Ishikawa (cell line): Measurements from ENCODE around the gene NKD2.

Experiments used
- CEBPB ChIP-seq: IDR thresholded peaks from 2 replicates; pipeline ENCODE4 v1.6.1; 2012
- CREB1 ChIP-seq: IDR thresholded peaks from 2 replicates; pipeline ENCODE4 v1.6.1; 2012; ENCODE audit warnings: low read depth
- EGR1 ChIP-seq: IDR thresholded peaks from 2 replicates; pipeline ENCODE4 v1.6.1; 2012
- EP300 ChIP-seq: IDR thresholded peaks from 2 replicates; pipeline ENCODE4 v1.6.1; 2012; ENCODE audit warnings: borderline replicate concordance
- FOXM1 ChIP-seq: IDR thresholded peaks from 2 replicates; pipeline ENCODE4 v1.6.1; 2012; ENCODE audit warnings: low read depth, borderline replicate concordance
- NFIC ChIP-seq: IDR thresholded peaks from 2 replicates; pipeline ENCODE4 v1.6.1; 2012
- RAD21 ChIP-seq: IDR thresholded peaks from 2 replicates; pipeline ENCODE4 v1.6.1; 2012; ENCODE audit warnings: low read depth
- TAF1 ChIP-seq: IDR thresholded peaks from 2 replicates; pipeline ENCODE4 v1.6.1; 2012; ENCODE audit warnings: low read depth, mild to moderate bottlenecking
- TCF12 ChIP-seq: IDR thresholded peaks from 2 replicates; pipeline ENCODE4 v1.6.1; 2012; ENCODE audit warnings: low read depth
- TEAD4 ChIP-seq: IDR thresholded peaks from 2 replicates; pipeline ENCODE4 v1.6.1; 2012
- YY1 ChIP-seq: IDR thresholded peaks from 2 replicates; pipeline ENCODE4 v1.6.1; 2012; ENCODE audit warnings: low read depth
- ZBTB7A ChIP-seq: IDR thresholded peaks from 2 replicates; pipeline ENCODE4 v1.6.1; 2012; ENCODE audit warnings: low read depth
- TF ChIP-seq, protein P1 (sequence below): IDR thresholded peaks from 2 replicates; pipeline ENCODE4 v1.6.1; 2012
- TF ChIP-seq, protein P2 (sequence below): IDR thresholded peaks from 2 replicates; pipeline ENCODE4 v1.6.1; 2012; ENCODE audit warnings: low read depth, mild to moderate bottlenecking
- TF ChIP-seq, protein P3 (sequence below): IDR thresholded peaks from 2 replicates; pipeline ENCODE4 v1.6.1; 2012

Gene NKD2

GRCh38 chr5:1047332-1047965, 38.8 kb downstream of the NKD2 start:
- no peak for TF ChIP-seq EGR1
- TF ChIP-seq RAD21: no peak
- no peak for TF ChIP-seq NFIC
- TF ChIP-seq TAF1: no peak
- TF ChIP-seq YY1: no peak
- no peak for TF ChIP-seq CREB1

GRCh38 chr5:1048162-1048721, 39.6 kb downstream of the NKD2 start:
- no peak for TF ChIP-seq RAD21
- no peak for TF ChIP-seq CEBPB
- TF ChIP-seq, protein P1, sequence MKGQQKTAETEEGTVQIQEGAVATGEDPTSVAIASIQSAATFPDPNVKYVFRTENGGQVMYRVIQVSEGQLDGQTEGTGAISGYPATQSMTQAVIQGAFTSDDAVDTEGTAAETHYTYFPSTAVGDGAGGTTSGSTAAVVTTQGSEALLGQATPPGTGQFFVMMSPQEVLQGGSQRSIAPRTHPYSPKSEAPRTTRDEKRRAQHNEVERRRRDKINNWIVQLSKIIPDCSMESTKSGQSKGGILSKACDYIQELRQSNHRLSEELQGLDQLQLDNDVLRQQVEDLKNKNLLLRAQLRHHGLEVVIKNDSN: no peak

DNA sequence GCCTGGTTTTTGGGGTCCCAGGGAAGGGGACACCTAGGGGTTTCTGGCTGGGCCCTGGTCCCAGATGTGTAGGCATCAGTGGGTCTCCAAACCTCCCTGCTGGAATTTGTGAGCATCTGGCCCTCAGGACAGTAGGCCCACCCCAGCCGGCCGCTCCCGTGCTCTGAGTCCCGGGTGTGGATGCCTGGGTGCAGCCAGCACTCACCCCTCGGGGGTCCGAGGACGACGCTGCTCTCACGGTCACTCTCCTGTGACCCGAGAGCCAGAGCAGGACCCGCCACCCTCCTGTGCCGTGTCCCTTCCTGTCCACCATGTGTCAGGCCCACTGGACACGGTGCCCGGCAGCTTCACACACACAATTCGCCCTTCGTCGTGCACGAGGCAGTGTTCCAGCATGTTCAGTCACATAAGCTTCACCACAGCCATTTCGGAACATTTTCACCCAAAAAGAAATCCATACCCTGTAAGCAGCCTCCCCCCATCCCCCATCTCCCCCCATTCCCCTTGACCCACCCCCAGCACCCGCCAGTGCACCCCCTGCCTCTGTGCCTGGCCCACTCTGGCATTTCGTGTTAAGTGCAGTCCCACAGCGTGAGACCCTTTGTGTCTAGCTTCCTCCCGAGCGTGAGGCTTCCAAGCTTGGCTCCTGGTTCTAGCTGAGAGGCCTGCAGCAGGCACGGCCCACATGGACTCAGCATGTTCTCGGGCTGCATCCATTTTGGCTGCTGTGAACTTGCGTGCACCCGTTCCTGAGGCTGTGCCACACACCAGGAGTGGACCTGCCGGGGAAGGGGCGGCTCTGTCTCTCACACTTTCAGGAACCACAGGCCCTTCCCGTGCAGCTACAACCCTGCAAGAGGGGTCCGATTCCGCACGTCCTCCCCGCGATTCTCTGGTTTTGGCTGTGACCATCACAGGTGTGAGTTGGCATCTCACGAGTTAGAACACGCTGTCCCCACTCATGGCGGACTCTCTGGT, 40.5 kb downstream of the NKD2 start:
- TF ChIP-seq EP300: no peak
- TF ChIP-seq TEAD4: no peak
- TF ChIP-seq TCF12: no peak
- no peak for TF ChIP-seq CREB1
- no peak for TF ChIP-seq NFIC
- TF ChIP-seq EGR1: no peak
- no peak for TF ChIP-seq TAF1
- no peak for TF ChIP-seq ZBTB7A
- no peak for TF ChIP-seq YY1
- TF ChIP-seq, protein P2, sequence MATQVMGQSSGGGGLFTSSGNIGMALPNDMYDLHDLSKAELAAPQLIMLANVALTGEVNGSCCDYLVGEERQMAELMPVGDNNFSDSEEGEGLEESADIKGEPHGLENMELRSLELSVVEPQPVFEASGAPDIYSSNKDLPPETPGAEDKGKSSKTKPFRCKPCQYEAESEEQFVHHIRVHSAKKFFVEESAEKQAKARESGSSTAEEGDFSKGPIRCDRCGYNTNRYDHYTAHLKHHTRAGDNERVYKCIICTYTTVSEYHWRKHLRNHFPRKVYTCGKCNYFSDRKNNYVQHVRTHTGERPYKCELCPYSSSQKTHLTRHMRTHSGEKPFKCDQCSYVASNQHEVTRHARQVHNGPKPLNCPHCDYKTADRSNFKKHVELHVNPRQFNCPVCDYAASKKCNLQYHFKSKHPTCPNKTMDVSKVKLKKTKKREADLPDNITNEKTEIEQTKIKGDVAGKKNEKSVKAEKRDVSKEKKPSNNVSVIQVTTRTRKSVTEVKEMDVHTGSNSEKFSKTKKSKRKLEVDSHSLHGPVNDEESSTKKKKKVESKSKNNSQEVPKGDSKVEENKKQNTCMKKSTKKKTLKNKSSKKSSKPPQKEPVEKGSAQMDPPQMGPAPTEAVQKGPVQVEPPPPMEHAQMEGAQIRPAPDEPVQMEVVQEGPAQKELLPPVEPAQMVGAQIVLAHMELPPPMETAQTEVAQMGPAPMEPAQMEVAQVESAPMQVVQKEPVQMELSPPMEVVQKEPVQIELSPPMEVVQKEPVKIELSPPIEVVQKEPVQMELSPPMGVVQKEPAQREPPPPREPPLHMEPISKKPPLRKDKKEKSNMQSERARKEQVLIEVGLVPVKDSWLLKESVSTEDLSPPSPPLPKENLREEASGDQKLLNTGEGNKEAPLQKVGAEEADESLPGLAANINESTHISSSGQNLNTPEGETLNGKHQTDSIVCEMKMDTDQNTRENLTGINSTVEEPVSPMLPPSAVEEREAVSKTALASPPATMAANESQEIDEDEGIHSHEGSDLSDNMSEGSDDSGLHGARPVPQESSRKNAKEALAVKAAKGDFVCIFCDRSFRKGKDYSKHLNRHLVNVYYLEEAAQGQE: no peak
- TF ChIP-seq CEBPB: no peak

- TF ChIP-seq FOXM1: no peak
- TF ChIP-seq NFIC: no peak
- no peak for TF ChIP-seq CREB1
- no peak for TF ChIP-seq TCF12
- TF ChIP-seq, protein P3, sequence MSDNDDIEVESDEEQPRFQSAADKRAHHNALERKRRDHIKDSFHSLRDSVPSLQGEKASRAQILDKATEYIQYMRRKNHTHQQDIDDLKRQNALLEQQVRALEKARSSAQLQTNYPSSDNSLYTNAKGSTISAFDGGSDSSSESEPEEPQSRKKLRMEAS: no peak
- TF ChIP-seq EP300: no peak
- no peak for TF ChIP-seq TEAD4
- TF ChIP-seq YY1: no peak
- TF ChIP-seq, protein P1: no peak
- no peak for TF ChIP-seq CEBPB
- no peak for TF ChIP-seq TAF1
- TF ChIP-seq ZBTB7A: no peak
- TF ChIP-seq, protein P2: no peak
Measured at GRCh38 chr5:1050423-1051365, 42.1 kb downstream of the NKD2 start.

- no peak for TF ChIP-seq TEAD4
- no peak for TF ChIP-seq CEBPB
- TF ChIP-seq RAD21: no peak
- no peak for TF ChIP-seq NFIC
- TF ChIP-seq EGR1: no peak
- TF ChIP-seq, protein P3: no peak
- no peak for TF ChIP-seq TCF12
- no peak for TF ChIP-seq TAF1
- TF ChIP-seq FOXM1: no peak
Measured at GRCh38 chr5:1051366-1051720, 42.7 kb downstream of the NKD2 start.
